GM21515 (cell line): ENCODE results near the gene POLRMT.
"Not testable (repeated sequence)": the region's sequence is repeated elsewhere in the genome, so short reads cannot be mapped to it uniquely, and the experiment has no call there.

Experiments
- ATAC-seq: cut with Tn5 transposase; IDR thresholded peaks from one replicate; pipeline ENCODE4 v1.9.1; 2021; ENCODE audit not compliant: unreplicated experiment

The POLRMT gene

GRCh38 chr19:633068-633785 lies at the start of gene POLRMT:
Gene POLRMT (minus strand): TSS chr19:633537. CDS start chr19:633512, 25 bp downstream.
- ATAC-seq, result peak; percentile 70

- ATAC-seq, result no peak
Measured at GRCh38 chr19:682678-683320, 49.5 kb upstream of the POLRMT start.

- no peak for ATAC-seq
Measured at GRCh38 chr19:681029-682019, 48.0 kb upstream of the POLRMT start.

GRCh38 chr19:680287-681028 lies 47.1 kb upstream of the POLRMT start:
- peak; percentile 60 for ATAC-seq

GRCh38 chr19:679418-680286 lies 46.3 kb upstream of the POLRMT start:
- peak; percentile 12 for ATAC-seq

- no peak for ATAC-seq
Measured at GRCh38 chr19:678791-679388, 45.6 kb upstream of the POLRMT start.

GRCh38 chr19:677601-678436 lies 44.5 kb upstream of the POLRMT start:
- ATAC-seq, result no peak

- ATAC-seq, result no peak
Measured at GRCh38 chr19:677201-677600, 43.9 kb upstream of the POLRMT start.

GRCh38 chr19:676339-677105 lies 43.2 kb upstream of the POLRMT start, which contains the start of gene FSTL3:
Gene FSTL3 (plus strand): TSS chr19:676392. CDS start chr19:676424, 32 bp downstream.
- no peak for ATAC-seq

- ATAC-seq, result no peak
Measured at GRCh38 chr19:676007-676338, 42.6 kb upstream of the POLRMT start.

GRCh38 chr19:674282-675151 lies 41.2 kb upstream of the POLRMT start:
- no peak for ATAC-seq

GRCh38 chr19:670609-671075 lies 37.3 kb upstream of the POLRMT start:
- ATAC-seq, result no peak

GRCh38 chr19:668675-669434 lies 35.5 kb upstream of the POLRMT start:
- not testable (repeated sequence) for ATAC-seq

- not testable (repeated sequence) for ATAC-seq
Measured at GRCh38 chr19:666985-667573, 33.7 kb upstream of the POLRMT start.

- no peak for ATAC-seq
Measured at GRCh38 chr19:664913-665443, 31.6 kb upstream of the POLRMT start.
